Esophagus squamous epithelium (tissue), 5 donors: ENCODE measurements around the gene STAC3. TPM values are rescaled to one million over a fixed set of nuclear protein-coding genes. Genes with fewer than 3 reads are reported as not detected.
A peak's percentile ranks its signal among the peaks of the same experiment; 100 is the strongest.

ENCODE experiments used
- DNase-seq: peaks from one replicate; lab custom pipeline; 2025; lab: John Stamatoyannopoulos, UW
- H3K27ac ChIP-seq, 4 donors: fragments of 200-600 bp; sonication (generic); one replicate each; pipeline ENCODE4 v1.5.1; 2016 to 2019; ENCODE audit warnings: mild to moderate bottlenecking in 1 of 4
- H3K27me3 ChIP-seq, 4 donors: fragments of 200-600 bp; sonication (generic); 1 replicate in 3 of 4; 2 replicates in 1 of 4; pipeline versions ENCODE4 v1.5.1 to v1.6.0; 2017 to 2021; ENCODE audit warnings: antibody characterized with exemption in 1 of 4
- H3K36me3 ChIP-seq, 3 donors: fragments of 200-600 bp; sonication (generic); one replicate each; pipeline ENCODE4 v1.5.1; 2016 to 2019
- H3K4me1 ChIP-seq, 3 donors: fragments of 200-600 bp; sonication (generic); one replicate each; pipeline ENCODE4 v1.5.1; 2017 to 2019
- H3K4me3 ChIP-seq, 4 donors: fragments of 200-600 bp; sonication (generic); 1 replicate in 3 of 4; 2 replicates in 1 of 4; pipeline ENCODE4 v1.5.1; 2016 to 2019; ENCODE audit warnings: mild to moderate bottlenecking in 2 of 4, moderate library complexity in 1 of 4
- H3K9me3 ChIP-seq, 3 donors: fragments of 200-600 bp; sonication (generic); one replicate each; pipeline ENCODE4 v1.5.1; 2016 to 2019
- POLR2A ChIP-seq, 4 donors: fragments of 450-650 bp; IDR thresholded peaks; one replicate each; pipeline ENCODE4 v1.6.1; 2017; ENCODE audit warnings: antibody characterized with exemption in 4 of 4, mild to moderate bottlenecking in 4 of 4, moderate library complexity in 3 of 4
- WGBS, 2 donors: methylation state at CpG; one replicate each; pipeline ENCODE4 v1.1.5; 2018; 5-methylcytosine and 5-hydroxymethylcytosine counted together
- intact Hi-C: fragments of 100-400 bp; cut with DNase I; formaldehyde crosslinking; loops from one replicate; pipeline ENCODE4 v1.15.0; 2022
- total RNA-seq, 4 donors: library from RNA; depleted of rRNA; stranded (reverse); fragments of >200 nt; gene quantifications; one replicate each; pipeline ENCODE4 v1.1.0, GENCODE V29; 2016
- TF ChIP-seq, protein P1 (sequence below), 6 experiments: fragments of 450-650 bp in 4 of 6; fragments of 200-600 bp in 2 of 6; sonication (generic) in 2 of 6; IDR thresholded peaks; one replicate each; pipeline ENCODE4 v1.5.1; 2016 to 2019; ENCODE audit warnings: antibody characterized with exemption in 6 of 6, mild to moderate bottlenecking in 4 of 6, moderate library complexity in 4 of 6
- donor health status: DM: yes; HTN: yes; CAD: no.

STAC3 gene
- total RNA-seq, 4 donors from 2014 or later: 0.29 to 0.95 (median 0.47) TPM

DNA sequence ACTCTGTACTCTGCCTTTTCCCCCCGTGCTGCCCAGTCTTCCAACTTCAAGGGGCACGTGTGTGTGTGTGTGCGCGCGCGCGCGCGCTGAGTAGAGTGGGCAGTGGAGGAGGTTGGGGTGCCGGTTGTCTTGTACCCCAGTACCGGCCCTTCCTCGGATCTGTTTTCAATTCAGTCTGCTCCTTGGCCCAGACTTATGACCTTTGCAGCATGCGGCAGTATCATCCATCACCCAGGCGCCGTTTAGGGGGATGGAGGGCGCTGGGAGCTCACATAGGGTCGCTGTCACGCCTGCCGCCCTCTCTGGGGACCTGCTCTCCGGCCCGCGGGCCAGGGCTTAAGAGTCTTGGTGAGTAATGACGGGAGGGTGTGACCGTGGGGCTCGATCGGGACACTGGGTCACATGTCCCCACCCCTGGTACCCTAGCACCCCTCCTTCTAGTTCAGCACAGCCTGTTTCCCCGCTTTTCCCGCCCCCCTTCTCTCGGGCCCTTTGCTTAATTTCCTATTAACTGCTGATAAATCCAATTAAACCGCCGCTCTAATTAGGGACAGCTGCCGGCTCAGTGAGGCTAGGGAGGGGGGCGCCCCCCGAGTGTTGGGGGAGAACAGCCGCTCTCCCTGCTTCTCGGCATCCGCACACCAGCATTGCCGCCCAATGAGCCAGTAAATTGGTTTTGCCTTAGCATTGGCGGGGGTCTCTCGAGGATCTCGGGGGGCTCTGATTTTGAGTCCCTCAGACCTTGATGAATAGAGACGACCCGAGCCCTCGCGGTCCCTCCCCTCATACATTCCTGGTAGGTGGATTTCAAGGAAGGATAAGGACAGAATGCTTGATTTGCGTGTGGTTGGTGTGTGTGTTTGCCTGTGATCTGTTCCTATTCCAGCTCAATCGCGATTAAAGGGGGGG is 9.3 kb downstream of the STAC3 start:
- peaks cover 63 to 76% (median 74%) of the 10 kb centered on the region in 3 donors for H3K4me1 ChIP-seq
- H3K4me3 ChIP-seq: peak overlapping the region in 1 of 4 donors; percentile 68
- peaks cover 14 to 85% (median 39%) of the 10 kb centered on the region in 4 donors for H3K27me3 ChIP-seq
- 3 to 8% methylated on average over 5 to 28 of the region's 48 CpGs for WGBS, 2 donors
- no peaks in the 10 kb centered on the region for H3K36me3 ChIP-seq
- intact Hi-C loops: no loop called here
- H3K27ac ChIP-seq: no peak overlapping the region
- H3K9me3 ChIP-seq: no peaks in the 10 kb centered on the region
- no peak for DNase-seq
- TF ChIP-seq, protein P1, sequence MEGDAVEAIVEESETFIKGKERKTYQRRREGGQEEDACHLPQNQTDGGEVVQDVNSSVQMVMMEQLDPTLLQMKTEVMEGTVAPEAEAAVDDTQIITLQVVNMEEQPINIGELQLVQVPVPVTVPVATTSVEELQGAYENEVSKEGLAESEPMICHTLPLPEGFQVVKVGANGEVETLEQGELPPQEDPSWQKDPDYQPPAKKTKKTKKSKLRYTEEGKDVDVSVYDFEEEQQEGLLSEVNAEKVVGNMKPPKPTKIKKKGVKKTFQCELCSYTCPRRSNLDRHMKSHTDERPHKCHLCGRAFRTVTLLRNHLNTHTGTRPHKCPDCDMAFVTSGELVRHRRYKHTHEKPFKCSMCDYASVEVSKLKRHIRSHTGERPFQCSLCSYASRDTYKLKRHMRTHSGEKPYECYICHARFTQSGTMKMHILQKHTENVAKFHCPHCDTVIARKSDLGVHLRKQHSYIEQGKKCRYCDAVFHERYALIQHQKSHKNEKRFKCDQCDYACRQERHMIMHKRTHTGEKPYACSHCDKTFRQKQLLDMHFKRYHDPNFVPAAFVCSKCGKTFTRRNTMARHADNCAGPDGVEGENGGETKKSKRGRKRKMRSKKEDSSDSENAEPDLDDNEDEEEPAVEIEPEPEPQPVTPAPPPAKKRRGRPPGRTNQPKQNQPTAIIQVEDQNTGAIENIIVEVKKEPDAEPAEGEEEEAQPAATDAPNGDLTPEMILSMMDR (IDR thresholded peaks at IDR 0.05): no peak
- TF ChIP-seq POLR2A (IDR thresholded peaks at IDR 0.05): no peak

DNA sequence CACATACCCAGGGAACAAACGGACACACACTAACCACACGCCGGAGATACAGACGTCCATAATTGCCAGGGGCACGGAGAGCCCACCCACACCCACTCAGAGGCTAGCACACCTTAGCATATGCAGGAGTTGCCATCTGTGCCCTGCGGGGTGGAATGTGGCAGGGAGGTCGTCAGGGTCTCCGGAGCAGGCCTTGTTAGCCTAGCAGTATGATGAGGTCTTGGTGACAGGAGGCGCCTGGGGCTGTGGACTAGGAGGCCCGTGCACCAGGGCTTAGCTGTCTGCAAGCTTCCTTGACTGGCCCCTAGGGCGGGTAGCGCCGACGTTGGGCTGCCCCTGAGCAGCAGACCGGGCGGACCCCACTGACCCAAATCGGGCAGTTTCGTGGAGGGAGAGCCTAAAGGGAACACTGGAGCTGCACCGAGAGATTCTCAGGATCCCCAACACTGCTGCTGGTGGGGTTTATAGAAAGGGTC is 10.0 kb downstream of the STAC3 start:
- no peak for DNase-seq
- Histone ChIP-seq H3K36me3 (no peaks in the 10 kb centered on the region), H3K4me3 (peak overlapping the region in 3 of 4 donors; percentile 40 to 68 (median 52)), H3K4me1 (peaks cover 70 to 83% (median 78%) of the 10 kb centered on the region in 3 donors), H3K27me3 (peaks cover 14 to 92% (median 39%) of the 10 kb centered on the region in 4 donors), H3K27ac (no peak overlapping the region), H3K9me3 (no peaks in the 10 kb centered on the region)
- no peak for TF ChIP-seq POLR2A (IDR thresholded peaks at IDR 0.05)
- TF ChIP-seq, protein P1 (IDR thresholded peaks at IDR 0.05): no peak
- intact Hi-C loops: no loop called here
- WGBS, 2 donors: 0% methylated on average over 4 of the region's 19 CpGs; no CpG with 5 or more reads in 1 of the 2 donors

DNA sequence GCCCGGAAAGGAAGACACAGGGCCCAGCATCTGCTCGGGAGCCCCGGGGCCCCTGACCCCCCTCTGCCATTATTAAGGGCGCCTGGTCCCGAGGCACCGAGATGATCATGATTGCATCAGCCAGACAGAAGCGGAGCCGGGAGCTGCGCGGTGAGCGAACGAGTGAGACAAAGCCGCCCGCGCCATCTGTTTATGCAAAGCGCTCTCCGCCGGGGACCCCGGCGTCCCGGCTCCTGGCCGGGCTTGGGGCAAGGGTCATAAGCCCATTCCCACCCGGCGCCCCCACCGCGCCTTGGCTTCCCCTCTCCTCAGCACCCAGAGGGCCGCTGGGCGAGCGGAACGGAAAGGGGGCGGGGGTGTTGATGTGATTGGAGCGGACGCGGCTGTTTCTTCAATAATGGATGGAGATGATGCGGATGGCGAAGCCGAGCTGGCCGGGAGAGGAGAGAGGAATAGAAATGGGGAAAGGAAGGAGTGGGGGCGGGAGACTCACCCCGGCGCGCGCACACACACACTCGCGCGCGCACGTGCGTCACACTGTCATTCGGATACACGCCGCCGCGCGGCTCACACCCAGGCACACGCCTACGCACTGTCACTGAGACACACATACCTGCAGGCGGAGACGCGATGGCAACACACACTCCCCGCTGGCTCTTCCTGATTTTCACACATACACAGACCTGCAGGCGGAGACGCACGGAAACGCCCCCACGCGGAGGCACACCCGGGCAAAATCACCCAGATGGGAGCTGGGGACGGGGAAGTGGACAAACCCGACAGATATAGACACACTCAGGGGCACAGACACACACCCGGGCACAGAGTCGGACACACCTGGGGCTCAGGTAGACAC is 10.7 kb downstream of the STAC3 start:
- Histone ChIP-seq H3K36me3 (no peaks in the 10 kb centered on the region), H3K27me3 (peaks cover 14 to 99% (median 39%) of the 10 kb centered on the region in 4 donors), H3K4me3 (peak overlapping the region; percentile 31 to 68 (median 46)), H3K4me1 (peaks cover 75 to 90% (median 85%) of the 10 kb centered on the region in 3 donors), H3K9me3 (no peaks in the 10 kb centered on the region), H3K27ac (peak overlapping the region in 2 of 4 donors; percentile 3 to 17)
- intact Hi-C loops: no loop called here
- TF ChIP-seq POLR2A (IDR thresholded peaks at IDR 0.05): peak in 1 of 4 donors; percentile 5
- TF ChIP-seq, protein P1 (IDR thresholded peaks at IDR 0.05): peak in 3 of 6 experiments; percentile 15 to 23 (median 18)
- WGBS, 2 donors: 0 to 1% methylated on average over 18 to 22 of the region's 72 CpGs
- DNase-seq: no peak

DNA sequence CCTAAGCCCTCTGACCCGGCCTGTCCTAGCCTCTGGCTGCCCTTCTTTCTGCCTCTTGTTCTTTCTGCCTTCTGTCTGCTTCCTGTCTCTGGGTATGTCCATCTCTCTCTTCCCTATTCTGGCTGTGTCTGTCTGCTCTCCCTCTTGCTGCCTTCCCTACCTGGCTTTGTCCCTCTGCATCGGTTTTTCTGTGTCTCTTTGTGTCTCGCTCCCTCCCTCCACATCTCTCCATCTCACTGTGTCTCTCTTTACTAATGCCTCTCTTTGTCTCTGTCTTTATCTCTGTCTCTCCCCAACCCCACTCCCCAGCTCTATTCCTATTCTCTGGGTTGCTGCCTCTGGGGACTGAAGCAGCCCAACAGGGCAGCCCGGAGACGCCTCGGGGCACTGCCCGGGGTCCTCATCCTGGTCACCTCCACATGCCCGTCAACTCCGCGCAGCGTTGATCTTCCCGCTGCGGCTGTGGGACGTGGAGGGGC is 11.4 kb downstream of the STAC3 start:
- Histone ChIP-seq H3K4me3 (peak overlapping the region; percentile 31 to 68 (median 46)), H3K9me3 (no peaks in the 10 kb centered on the region), H3K27ac (peak overlapping the region in 2 of 4 donors; percentile 3 to 17), H3K27me3 (peaks cover 14 to 98% (median 39%) of the 10 kb centered on the region in 4 donors), H3K4me1 (peaks cover 82 to 96% (median 88%) of the 10 kb centered on the region in 3 donors), H3K36me3 (peaks cover 0 to 3% (median 0%) of the 10 kb centered on the region in 3 donors)
- DNase-seq: no peak
- WGBS, 2 donors: 1 to 9% methylated on average over 10 to 11 of the region's 14 CpGs
- TF ChIP-seq, protein P1 (IDR thresholded peaks at IDR 0.05): no peak
- no peak for TF ChIP-seq POLR2A (IDR thresholded peaks at IDR 0.05)
- intact Hi-C loops: no loop called here
